H9 (cell line): ENCODE measurements around the gene ZNF467. TPM values are rescaled to one million over a fixed set of nuclear protein-coding genes. Genes with fewer than 3 reads are reported as not detected.

ENCODE experiments used
- DNase-seq: peaks from one replicate; pipeline ENCODE4 v3.0.0-alpha.2; 2017
- H2AFZ ChIP-seq: one replicate; pipeline ENCODE4 v1.6.1; 2013; ENCODE audit warnings: mild to moderate bottlenecking, low read length, control low read depth, moderate library complexity
- H2AK5ac ChIP-seq: 2 replicates; pipeline ENCODE4 v1.6.1; 2013; ENCODE audit warnings: low read length, control low read depth, mixed read lengths; ENCODE audit not compliant: insufficient read length
- H2BK120ac ChIP-seq: one replicate; pipeline ENCODE4 v1.6.1; 2013; ENCODE audit warnings: low read depth, mild to moderate bottlenecking, low read length, control low read depth, inconsistent platforms; ENCODE audit not compliant: poor library complexity, severe bottlenecking
- H2BK12ac ChIP-seq: 2 replicates; pipeline ENCODE4 v1.6.1; 2013; ENCODE audit warnings: low read length, control low read depth, mixed read lengths, low read depth; ENCODE audit not compliant: insufficient read length
- H2BK15ac ChIP-seq: 2 replicates; pipeline ENCODE4 v1.6.1; 2013; ENCODE audit warnings: low read depth, low read length, control low read depth
- H2BK20ac ChIP-seq: one replicate; pipeline ENCODE4 v1.6.1; 2013; ENCODE audit warnings: low read depth, mild to moderate bottlenecking, low read length, control low read depth, inconsistent platforms; ENCODE audit not compliant: poor library complexity, severe bottlenecking
- H2BK5ac ChIP-seq: 2 replicates; pipeline ENCODE4 v1.6.1; 2013; ENCODE audit warnings: low read length, control low read depth, mixed read lengths; ENCODE audit not compliant: insufficient read length
- H3K14ac ChIP-seq: 2 replicates; pipeline ENCODE4 v1.6.1; 2013; ENCODE audit warnings: low read length, control low read depth; ENCODE audit not compliant: insufficient read depth
- H3K18ac ChIP-seq: 2 replicates; pipeline ENCODE4 v1.6.1; 2013; ENCODE audit warnings: low read depth, mild to moderate bottlenecking, mixed read lengths, low read length, control low read depth; ENCODE audit not compliant: insufficient read length
- H3K23ac ChIP-seq: 2 replicates; pipeline ENCODE4 v1.6.1; 2013; ENCODE audit warnings: low read length, control low read depth, mixed read lengths, low read depth; ENCODE audit not compliant: insufficient read length
- H3K23me2 ChIP-seq: 2 replicates; pipeline ENCODE4 v1.6.1; 2013; ENCODE audit warnings: low read depth, mild to moderate bottlenecking, mixed read lengths, low read length, control low read depth; ENCODE audit not compliant: insufficient read length, poor library complexity, severe bottlenecking
- H3K27ac ChIP-seq: 2 replicates; pipeline ENCODE4 v1.5.1; 2013; ENCODE audit warnings: low read length, control low read depth, mixed read lengths, low read depth; ENCODE audit not compliant: insufficient read length
- H3K27me3 ChIP-seq: 2 replicates; pipeline ENCODE4 v1.6.1; 2013; ENCODE audit warnings: low read length, control low read depth, inconsistent platforms; ENCODE audit not compliant: insufficient read depth
- H3K4ac ChIP-seq: 2 replicates; pipeline ENCODE4 v1.6.1; 2013; ENCODE audit warnings: low read depth, mild to moderate bottlenecking, control low read depth, inconsistent platforms, low read length, moderate library complexity
- H3K4me1 ChIP-seq: 2 replicates; pipeline ENCODE4 v1.6.1; 2013; ENCODE audit warnings: low read length, control low read depth, inconsistent platforms; ENCODE audit not compliant: insufficient read depth
- H3K4me2 ChIP-seq: 2 replicates; pipeline ENCODE4 v1.6.1; 2013; ENCODE audit warnings: low read length, control low read depth, mixed read lengths; ENCODE audit not compliant: insufficient read length, insufficient read depth
- H3K56ac ChIP-seq: 2 replicates; pipeline ENCODE4 v1.6.1; 2013; ENCODE audit warnings: low read depth, mild to moderate bottlenecking, mixed read lengths, low read length, control low read depth; ENCODE audit not compliant: insufficient read length
- H3K79me1 ChIP-seq: 2 replicates; pipeline ENCODE4 v1.6.1; 2013; ENCODE audit warnings: low read depth, mild to moderate bottlenecking, moderate library complexity, low read length, control low read depth, inconsistent platforms; ENCODE audit not compliant: insufficient read depth, poor library complexity, severe bottlenecking
- H3K79me2 ChIP-seq: 2 replicates; pipeline ENCODE4 v1.6.1; 2013; ENCODE audit warnings: low read length, control low read depth, inconsistent platforms; ENCODE audit not compliant: insufficient read depth
- H3K9ac ChIP-seq: 2 replicates; pipeline ENCODE4 v1.6.1; 2013; ENCODE audit warnings: low read length, control low read depth, mixed read lengths; ENCODE audit not compliant: insufficient read length; ENCODE audit errors: extremely low read depth
- H3K9me3 ChIP-seq: one replicate; pipeline ENCODE4 v1.6.1; 2013; ENCODE audit warnings: low read depth, low read length, inconsistent platforms; ENCODE audit not compliant: control insufficient read depth
- H3T11ph ChIP-seq: one replicate; pipeline ENCODE4 v1.6.1; 2013; ENCODE audit warnings: mild to moderate bottlenecking, low read length, control low read depth, inconsistent platforms
- H4K20me1 ChIP-seq: one replicate; pipeline ENCODE4 v1.6.1; 2013; ENCODE audit not compliant: control insufficient read depth, insufficient read length, insufficient read depth
- H4K5ac ChIP-seq: 2 replicates; pipeline ENCODE4 v1.6.1; 2013; ENCODE audit warnings: low read depth, mild to moderate bottlenecking, mixed read lengths, low read length, control low read depth; ENCODE audit not compliant: insufficient read length
- H4K8ac ChIP-seq: replicated peaks from 2 replicates; pipeline ENCODE4 v1.6.1; 2013; ENCODE audit warnings: low read length, control low read depth, mixed read lengths, low read depth; ENCODE audit not compliant: insufficient read length
- H4K91ac ChIP-seq: 2 replicates; pipeline ENCODE4 v1.6.1; 2013; ENCODE audit warnings: low read depth, mild to moderate bottlenecking, moderate library complexity, mixed read lengths, low read length, control low read depth; ENCODE audit not compliant: insufficient read length
- H3K27ac Mint-ChIP-seq, 3 experiments: 2 replicates in 2 of 3; 3 replicates in 1 of 3; pipeline ENCODE4 v1.8.0; 2020 to 2021; ENCODE audit warnings: mixed read lengths in 3 of 3, mild to moderate bottlenecking in 1 of 3, moderate library complexity in 1 of 3
- H3K27me3 Mint-ChIP-seq: 2 replicates; pipeline ENCODE4 v1.8.0; 2021; ENCODE audit warnings: low read depth, mild to moderate bottlenecking, moderate library complexity, mixed read lengths
- H3K36me3 Mint-ChIP-seq, 3 experiments: 2 replicates in 2 of 3; 3 replicates in 1 of 3; pipeline ENCODE4 v1.8.0; 2020 to 2021; ENCODE audit warnings: low read depth in 3 of 3, mixed read lengths in 3 of 3; ENCODE audit not compliant: insufficient read depth in 1 of 3
- H3K4me1 Mint-ChIP-seq, 2 experiments: 2 replicates each; pipeline ENCODE4 v1.8.0; 2020; ENCODE audit warnings: mixed read lengths in 2 of 2
- H3K4me3 Mint-ChIP-seq, 2 experiments: 2 replicates in 1 of 2; 3 replicates in 1 of 2; pipeline ENCODE4 v1.8.0; 2020 to 2021; ENCODE audit warnings: mild to moderate bottlenecking in 2 of 2, mixed read lengths in 2 of 2, moderate library complexity in 1 of 2
- H3K9me3 Mint-ChIP-seq, 2 experiments: 2 replicates in 1 of 2; 3 replicates in 1 of 2; pipeline ENCODE4 v1.8.0; 2020; ENCODE audit warnings: mild to moderate bottlenecking in 2 of 2, mixed read lengths in 2 of 2, moderate library complexity in 1 of 2
- WGBS: extraction: QIAGEN DNeasy Blood & Tissue Kit; methylation state at CpG from one replicate; pipeline ENCODE4 v1.1.7; 2013; ENCODE audit warnings: missing lambda C conversion rate, low lambda C conversion rate, mixed read lengths; ENCODE audit not compliant: insufficient read length; ENCODE audit errors: extremely low coverage; 5-methylcytosine and 5-hydroxymethylcytosine counted together
- total RNA-seq: library from RNA; stranded (reverse); gene quantifications from 2 replicates; pipeline ENCODE4 v1.2.1, GENCODE V29; 2021
- TF ChIP-seq, protein P1 (sequence below): fragments of 200-600 bp; sonication (generic); conservative IDR thresholded peaks from 3 replicates; pipeline ENCODE4 v1.8.0; 2021; ENCODE audit warnings: antibody characterized with exemption, mild to moderate bottlenecking

ZNF467 gene
- total RNA-seq, 1 experiment from 2014 or later: 0.31 TPM

DNA sequence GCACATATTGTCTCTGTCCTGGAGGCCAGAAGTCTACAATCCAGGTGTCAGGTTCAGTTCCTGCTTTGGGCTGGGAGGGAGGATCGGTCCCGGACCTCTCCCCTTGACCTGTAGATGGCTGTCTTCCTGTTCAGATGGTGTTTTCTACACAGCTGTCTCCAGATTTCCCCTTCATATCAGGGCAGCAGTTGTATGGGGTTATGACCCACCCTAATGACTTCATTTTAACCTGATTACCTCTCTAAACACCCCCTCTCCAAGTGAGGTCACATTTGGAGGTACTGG is 38.7 kb downstream of the ZNF467 start:
- Mint-ChIP-seq H3K4me1 (peaks cover 0 to 3% of the 10 kb centered on the region in 2 experiments; a peak in 2 of 4 replicates), H3K9me3 (no peaks in the 10 kb centered on the region; a peak in 1 of 5 replicates), H3K4me3 (no peak overlapping the region), H3K27me3 (peaks cover 19% of the 10 kb centered on the region), H3K27ac (no peak overlapping the region; a peak in 1 of 7 replicates), H3K36me3 (peaks cover 2 to 18% (median 4%) of the 10 kb centered on the region in 3 experiments; a peak in 6 of 7 replicates)
- no peak overlapping the region for H2BK12ac ChIP-seq
- WGBS: no CpG with 5 or more reads among the region's 2 CpGs
- H3K9ac ChIP-seq: no peak overlapping the region
- H3K27me3 ChIP-seq: no peaks in the 10 kb centered on the region
- no peak overlapping the region for H3T11ph ChIP-seq
- no peak overlapping the region for H3K56ac ChIP-seq
- H3K27ac ChIP-seq: no peak overlapping the region
- no peak overlapping the region for H2BK120ac ChIP-seq
- no peak overlapping the region for H4K8ac ChIP-seq
- H4K20me1 ChIP-seq: no peaks in the 10 kb centered on the region
- TF ChIP-seq, protein P1, sequence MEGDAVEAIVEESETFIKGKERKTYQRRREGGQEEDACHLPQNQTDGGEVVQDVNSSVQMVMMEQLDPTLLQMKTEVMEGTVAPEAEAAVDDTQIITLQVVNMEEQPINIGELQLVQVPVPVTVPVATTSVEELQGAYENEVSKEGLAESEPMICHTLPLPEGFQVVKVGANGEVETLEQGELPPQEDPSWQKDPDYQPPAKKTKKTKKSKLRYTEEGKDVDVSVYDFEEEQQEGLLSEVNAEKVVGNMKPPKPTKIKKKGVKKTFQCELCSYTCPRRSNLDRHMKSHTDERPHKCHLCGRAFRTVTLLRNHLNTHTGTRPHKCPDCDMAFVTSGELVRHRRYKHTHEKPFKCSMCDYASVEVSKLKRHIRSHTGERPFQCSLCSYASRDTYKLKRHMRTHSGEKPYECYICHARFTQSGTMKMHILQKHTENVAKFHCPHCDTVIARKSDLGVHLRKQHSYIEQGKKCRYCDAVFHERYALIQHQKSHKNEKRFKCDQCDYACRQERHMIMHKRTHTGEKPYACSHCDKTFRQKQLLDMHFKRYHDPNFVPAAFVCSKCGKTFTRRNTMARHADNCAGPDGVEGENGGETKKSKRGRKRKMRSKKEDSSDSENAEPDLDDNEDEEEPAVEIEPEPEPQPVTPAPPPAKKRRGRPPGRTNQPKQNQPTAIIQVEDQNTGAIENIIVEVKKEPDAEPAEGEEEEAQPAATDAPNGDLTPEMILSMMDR: no peak
- no peak overlapping the region for H2AK5ac ChIP-seq
- no peaks in the 10 kb centered on the region for H3K4me1 ChIP-seq
- H3K23me2 ChIP-seq: no peaks in the 10 kb centered on the region
- H4K5ac ChIP-seq: no peak overlapping the region
- no peak overlapping the region for H3K4me2 ChIP-seq
- no peak overlapping the region for H2AFZ ChIP-seq
- H2BK20ac ChIP-seq: no peak overlapping the region
- H3K79me2 ChIP-seq: no peaks in the 10 kb centered on the region
- no peak overlapping the region for H4K91ac ChIP-seq
- H3K9me3 ChIP-seq: no peaks in the 10 kb centered on the region
- DNase-seq: no peak
- H2BK15ac ChIP-seq: no peak overlapping the region
- no peak overlapping the region for H3K23ac ChIP-seq
- no peak overlapping the region for H3K4ac ChIP-seq
- H3K14ac ChIP-seq: no peak overlapping the region
- no peaks in the 10 kb centered on the region for H3K79me1 ChIP-seq
- H3K18ac ChIP-seq: no peak overlapping the region
- no peak overlapping the region for H2BK5ac ChIP-seq
